Spinal cord (tissue), 10 donors: ENCODE results near the gene IL1RAPL1. TPM values are rescaled to one million over a fixed set of nuclear protein-coding genes. Genes with fewer than 3 reads are reported as not detected.

Source experiments
- DNase-seq, 6 donors: peaks; one replicate each; pipeline versions ENCODE4 v3.0.0 to v3.0.0-alpha.2; 2013 to 2015; ENCODE audit warnings: low spot score in 6 of 6, low read depth in 4 of 6
- H3K27ac ChIP-seq: one replicate; pipeline ENCODE4 v1.5.1; 2013; ENCODE audit warnings: low read depth, low read length, control low read depth
- H3K27me3 ChIP-seq: one replicate; pipeline ENCODE4 v1.6.1; 2013; ENCODE audit warnings: low read length; ENCODE audit not compliant: control insufficient read depth, insufficient read depth
- H3K36me3 ChIP-seq: one replicate; pipeline ENCODE4 v1.6.1; 2013; ENCODE audit warnings: low read length; ENCODE audit not compliant: control insufficient read depth, insufficient read depth
- H3K4me1 ChIP-seq: one replicate; pipeline ENCODE4 v1.6.1; 2013; ENCODE audit warnings: low read length; ENCODE audit not compliant: control insufficient read depth, insufficient read depth
- H3K4me3 ChIP-seq: one replicate; pipeline ENCODE4 v1.5.1; 2013; ENCODE audit warnings: low read depth, low read length, control low read depth
- H3K9me3 ChIP-seq: one replicate; pipeline ENCODE4 v1.6.1; 2013; ENCODE audit warnings: low read length; ENCODE audit not compliant: control insufficient read depth, insufficient read depth
- WGBS: methylation state at CpG from one replicate; pipeline ENCODE4 v1.1.5; 2013; ENCODE audit warnings: missing lambda C conversion rate; ENCODE audit not compliant: insufficient coverage; 5-methylcytosine and 5-hydroxymethylcytosine counted together
- polyA plus RNA-seq, 2 donors: library from polyadenylated mRNA; unstranded; fragments of 120-200 nt; gene quantifications; one replicate each; pipeline ENCODE4 v1.2.1, GENCODE V29; 2013; ENCODE audit not compliant: insufficient read length in 2 of 2
- total RNA-seq, 2 donors: library from RNA; depleted of rRNA in 1 of 2; stranded (reverse); fragments of 120-200 nt in 1 of 2; fragments of >200 nt in 1 of 2; gene quantifications; one replicate each; pipeline versions ENCODE4 v1.2.3 to v1.2.4, GENCODE V29; 2013 to 2014
- donor health status: healthy.

Gene IL1RAPL1
- total and polyA plus RNA-seq, 4 donors = 2.3 to 24.5 (median 7.0) TPM

DNA sequence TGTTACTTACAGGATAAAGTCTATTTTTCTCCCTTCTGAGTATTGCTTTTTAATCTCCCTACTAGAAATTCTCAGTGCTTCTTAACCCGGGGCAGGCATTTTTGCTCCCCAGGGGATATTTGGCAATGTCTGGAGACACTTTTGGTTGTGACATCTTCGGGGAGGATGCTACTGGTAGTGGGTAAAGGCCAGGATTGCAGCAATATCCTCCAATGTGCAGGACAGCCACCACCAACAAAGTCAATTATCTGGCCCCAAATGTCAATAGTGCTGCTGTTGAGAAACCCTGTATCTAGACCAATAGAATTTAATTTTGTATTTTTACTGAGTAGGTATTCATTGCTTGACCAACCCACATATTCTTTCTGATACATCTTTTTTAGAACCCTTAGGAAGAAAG, 958.6 kb downstream of the IL1RAPL1 start:
- H3K4me1 ChIP-seq = no peaks in the 10 kb centered on the region
- no peak for DNase-seq
- WGBS = no CpG with 5 or more reads among the region's 2 CpGs
- no peaks in the 10 kb centered on the region for H3K36me3 ChIP-seq
- no peaks in the 10 kb centered on the region for H3K9me3 ChIP-seq
- no peak overlapping the region for H3K27ac ChIP-seq
- no peak overlapping the region for H3K4me3 ChIP-seq
- H3K27me3 ChIP-seq = no peaks in the 10 kb centered on the region

DNA sequence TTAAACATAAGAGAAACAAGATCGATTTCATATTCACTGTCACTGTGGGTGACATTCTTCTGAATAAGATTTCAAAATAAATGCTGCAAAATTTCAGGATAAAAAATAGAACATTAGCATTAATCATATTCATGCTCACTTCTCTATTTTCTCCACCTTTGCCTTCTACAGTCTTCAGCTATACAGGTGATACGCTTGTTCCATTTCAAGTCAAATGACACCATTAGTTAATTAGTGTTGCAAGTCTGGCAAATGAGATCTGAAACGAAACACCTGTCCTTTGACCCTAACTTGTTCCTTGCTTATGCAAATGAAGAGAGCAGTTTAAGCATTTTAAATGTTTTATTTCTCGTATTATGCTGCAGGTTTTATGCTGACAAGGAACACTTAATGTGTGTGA, 960.6 kb downstream of the IL1RAPL1 start:
- DNase-seq = no peak
- no CpG with 5 or more reads among the region's 4 CpGs for WGBS
- Histone ChIP-seq H3K36me3 (no peaks in the 10 kb centered on the region), H3K9me3 (no peaks in the 10 kb centered on the region), H3K4me1 (no peaks in the 10 kb centered on the region), H3K27ac (no peak overlapping the region), H3K27me3 (no peaks in the 10 kb centered on the region), H3K4me3 (no peak overlapping the region)

GRCh38 chrX:29553542-29553941, 966.3 kb downstream of the IL1RAPL1 start:
- Histone ChIP-seq H3K4me3 (no peak overlapping the region), H3K9me3 (peaks cover 3% of the 10 kb centered on the region), H3K27me3 (no peaks in the 10 kb centered on the region), H3K27ac (no peak overlapping the region), H3K4me1 (no peaks in the 10 kb centered on the region), H3K36me3 (no peaks in the 10 kb centered on the region)
- DNase-seq = no peak
- no CpG with 5 or more reads among the region's 1 CpG for WGBS

GRCh38 chrX:29555465-29556091, 968.3 kb downstream of the IL1RAPL1 start:
- H3K27ac ChIP-seq = no peak overlapping the region
- DNase-seq = no peak
- WGBS = no CpG with 5 or more reads among the region's 1 CpG

DNA sequence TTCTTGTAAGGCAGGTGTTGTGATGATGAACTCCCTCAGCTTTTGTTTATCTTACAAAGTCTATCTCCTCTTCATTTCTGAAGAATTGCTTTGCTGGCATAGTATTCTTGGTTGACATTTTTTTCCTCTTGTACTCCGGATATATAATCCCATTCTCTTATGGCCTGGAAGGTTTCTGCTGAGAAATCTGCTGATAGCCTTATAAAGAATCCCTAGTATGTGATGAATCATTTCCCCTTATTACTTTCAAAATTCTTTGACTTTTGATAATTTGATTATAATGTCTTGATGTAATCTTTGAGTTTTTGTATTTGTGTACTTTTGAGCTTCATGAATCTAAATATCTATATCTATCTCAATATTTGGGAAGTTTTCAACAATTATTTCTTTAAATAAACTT, 972.8 kb downstream of the IL1RAPL1 start:
- Histone ChIP-seq H3K27ac (no peak overlapping the region), H3K4me3 (no peak overlapping the region), H3K4me1 (no peaks in the 10 kb centered on the region), H3K36me3 (no peaks in the 10 kb centered on the region), H3K9me3 (peaks cover 13% of the 10 kb centered on the region), H3K27me3 (no peaks in the 10 kb centered on the region)
- DNase-seq = no peak
- no CpG with 5 or more reads among the region's 1 CpG for WGBS

More at GRCh38 chrX:29555465-29556091, 968.3 kb downstream of the IL1RAPL1 start:
- Histone ChIP-seq H3K27me3 (no peaks in the 10 kb centered on the region), H3K4me1 (no peaks in the 10 kb centered on the region), H3K36me3 (no peaks in the 10 kb centered on the region), H3K9me3 (peaks cover 10% of the 10 kb centered on the region), H3K4me3 (no peak overlapping the region)

GRCh38 chrX:29561417-29561816, 974.2 kb downstream of the IL1RAPL1 start:
- no peaks in the 10 kb centered on the region for H3K4me1 ChIP-seq
- H3K4me3 ChIP-seq = no peak overlapping the region
- H3K9me3 ChIP-seq = peaks cover 13% of the 10 kb centered on the region
- 100% methylated on average over 1 of the region's 3 CpGs for WGBS
- no peak overlapping the region for H3K27ac ChIP-seq
- no peaks in the 10 kb centered on the region for H3K36me3 ChIP-seq
- H3K27me3 ChIP-seq = no peaks in the 10 kb centered on the region
- no peak for DNase-seq

- H3K27me3 ChIP-seq = no peaks in the 10 kb centered on the region
- no peaks in the 10 kb centered on the region for H3K36me3 ChIP-seq
- no peak for DNase-seq
- H3K4me1 ChIP-seq = no peaks in the 10 kb centered on the region
- H3K27ac ChIP-seq = no peak overlapping the region
- H3K4me3 ChIP-seq = no peak overlapping the region
- no CpG with 5 or more reads among the region's 4 CpGs for WGBS
- no peaks in the 10 kb centered on the region for H3K9me3 ChIP-seq
Measured at GRCh38 chrX:29580560-29580959, 993.3 kb downstream of the IL1RAPL1 start.

DNA sequence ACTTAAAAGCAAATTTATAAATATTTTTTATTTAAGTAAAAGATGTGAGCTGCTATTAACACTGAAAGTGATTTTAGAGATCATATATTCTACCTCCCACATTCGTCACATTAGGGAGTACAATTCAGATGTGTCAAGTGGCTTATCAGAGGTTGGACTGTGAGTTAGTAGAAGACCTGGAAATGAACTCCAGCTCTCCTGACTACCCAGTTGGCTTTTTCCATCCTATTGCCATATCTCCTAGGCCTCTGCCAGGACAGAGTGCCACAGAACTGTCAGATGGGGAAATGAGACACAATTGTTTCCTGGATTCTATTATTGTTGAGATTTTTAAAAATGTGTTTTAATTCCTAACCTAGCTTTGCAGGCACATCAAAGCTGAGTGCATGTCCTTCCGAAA, 994.0 kb downstream of the IL1RAPL1 start:
- no peaks in the 10 kb centered on the region for H3K27me3 ChIP-seq
- H3K9me3 ChIP-seq = no peaks in the 10 kb centered on the region
- WGBS = no CpG with 5 or more reads among the region's 2 CpGs
- H3K4me1 ChIP-seq = no peaks in the 10 kb centered on the region
- no peak overlapping the region for H3K4me3 ChIP-seq
- no peak for DNase-seq
- H3K27ac ChIP-seq = no peak overlapping the region
- no peaks in the 10 kb centered on the region for H3K36me3 ChIP-seq

DNA sequence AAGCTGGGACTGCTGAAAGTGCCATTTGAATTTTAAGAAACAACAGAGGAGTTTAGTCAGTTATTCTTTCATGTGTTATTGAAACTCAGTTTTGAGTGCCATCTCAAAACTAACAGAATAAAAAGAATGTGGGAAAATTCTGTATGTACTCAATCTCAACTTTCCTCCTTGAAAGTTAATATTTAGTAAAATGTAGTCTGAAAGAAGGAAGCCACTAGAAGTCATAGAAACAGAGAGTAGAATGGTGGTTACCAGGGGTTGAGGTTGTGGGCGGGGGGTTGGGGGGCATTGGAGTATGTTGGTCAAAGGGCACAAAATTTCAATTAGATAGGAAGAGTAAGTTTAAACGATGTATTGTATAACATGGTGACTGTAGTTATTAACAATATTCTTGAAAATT, 999.9 kb downstream of the IL1RAPL1 start:
- Histone ChIP-seq H3K4me1 (no peaks in the 10 kb centered on the region), H3K27ac (no peak overlapping the region), H3K36me3 (no peaks in the 10 kb centered on the region), H3K27me3 (peaks cover 2% of the 10 kb centered on the region), H3K9me3 (no peaks in the 10 kb centered on the region), H3K4me3 (no peak overlapping the region)
- no peak for DNase-seq
- WGBS = 88% methylated on average over 1 of the region's 2 CpGs

- Histone ChIP-seq H3K27me3 (peaks cover 2% of the 10 kb centered on the region), H3K9me3 (peaks cover 2% of the 10 kb centered on the region), H3K27ac (no peak overlapping the region), H3K4me3 (no peak overlapping the region), H3K4me1 (no peaks in the 10 kb centered on the region), H3K36me3 (no peaks in the 10 kb centered on the region)
- DNase-seq = no peak
- 71% methylated on average over 2 of the region's 3 CpGs for WGBS
Measured at GRCh38 chrX:29590921-29591320, 1003.7 kb downstream of the IL1RAPL1 start.
